Endothelial cell of umbilical vein (primary cell): Measurements from ENCODE around the gene SPACA9. TPM values are rescaled to one million over a fixed set of nuclear protein-coding genes. Genes with fewer than 3 reads are reported as not detected.
A peak's percentile ranks its signal among the peaks of the same experiment; 100 is the strongest.

Experiments used
- Bru-seq: library from RNA; stranded (reverse); fragments of 400-500 nt; gene quantifications from one replicate; lab custom pipeline; 2021; lab: Mats Ljungman, UMichigan
- BruChase-seq, 2 experiments: library from RNA; stranded (reverse); fragments of 400-500 nt; gene quantifications; one replicate each; lab custom pipeline; 2021; lab: Mats Ljungman, UMichigan
- BruUV-seq: library from RNA; stranded (reverse); fragments of 400-500 nt; replicated peaks from 2 replicates; lab custom pipeline; 2021; lab: Mats Ljungman, UMichigan
- CTCF ChIA-PET: fragments of 300-600, 350-600 bp; sonication (Branson Sonifier 250); formaldehyde crosslinking; loops from one replicate; lab custom pipeline; 2021; ENCODE audit warnings: antibody characterized with exemption, inconsistent platforms; lab: Charles Lee
- POLR2A ChIA-PET: fragments of 300-600, 350-600 bp; sonication (Branson Sonifier 250); formaldehyde crosslinking; loops from one replicate; lab custom pipeline; 2021; ENCODE audit warnings: antibody characterized with exemption, inconsistent platforms; lab: Charles Lee
- DNase-seq: peaks from one replicate; pipeline ENCODE4 v3.0.0-alpha.2; 2011; ENCODE audit warnings: low read depth, low spot score
- FAIRE-seq: peaks from 2 replicates; lab custom pipeline; 2011; peaks lifted over from hg19 to GRCh38; lab: Jason Lieb, UNC
- H2AFZ ChIP-seq: 2 replicates; pipeline ENCODE4 v1.6.0; 2012; ENCODE audit warnings: low read depth, low read length, control low read depth, inconsistent platforms
- H3K27ac ChIP-seq: 2 replicates; pipeline ENCODE4 v1.5.1; 2011; ENCODE audit warnings: low read depth, mild to moderate bottlenecking, control low read depth, low read length, moderate library complexity; ENCODE audit not compliant: insufficient read depth
- H3K27me3 ChIP-seq, 2 experiments: 2 replicates each; pipeline versions ENCODE4 v1.6.0 to v1.6.1; 2011; ENCODE audit warnings: low read length in 2 of 2, mixed read lengths in 1 of 2; ENCODE audit not compliant: control insufficient read depth in 2 of 2, insufficient read depth in 2 of 2
- H3K36me3 ChIP-seq, 2 experiments: 2 replicates in 1 of 2; 3 replicates in 1 of 2; pipeline ENCODE4 v1.5.1; 2011; ENCODE audit warnings: low read length in 2 of 2, mild to moderate bottlenecking in 1 of 2, moderate library complexity in 1 of 2; ENCODE audit not compliant: control insufficient read depth in 2 of 2, insufficient read depth in 2 of 2; ENCODE audit errors: extremely low read depth in 1 of 2
- H3K4me1 ChIP-seq: 3 replicates; pipeline ENCODE4 v1.5.1; 2011; ENCODE audit warnings: mild to moderate bottlenecking, low read length; ENCODE audit not compliant: control insufficient read depth, insufficient read depth; ENCODE audit errors: extremely low read depth
- H3K4me2 ChIP-seq: 2 replicates; pipeline ENCODE4 v1.6.1; 2011; ENCODE audit warnings: low read length, control low read depth, mixed read lengths; ENCODE audit not compliant: insufficient read depth
- H3K4me3 ChIP-seq, 3 experiments: fragments of 200-600 bp in 1 of 3; sonication (generic), shearing (Covaris generic) in 1 of 3; replicated peaks in 1 of 3; 2 replicates each; pipeline ENCODE4 v1.5.1; 2011 to 2016; ENCODE audit warnings: control low read depth in 3 of 3, low read length in 3 of 3, mild to moderate bottlenecking in 2 of 3, inconsistent platforms in 1 of 3, low read depth in 1 of 3, moderate library complexity in 1 of 3; ENCODE audit not compliant: insufficient read depth in 1 of 3
- H3K79me2 ChIP-seq: 2 replicates; pipeline ENCODE4 v1.6.0; 2012; ENCODE audit warnings: low read length, inconsistent platforms; ENCODE audit not compliant: control insufficient read depth, insufficient read depth
- H3K9ac ChIP-seq: replicated peaks from 2 replicates; pipeline ENCODE3; 2011; ENCODE audit warnings: low read length, control low read depth; ENCODE audit not compliant: insufficient read depth; ENCODE audit errors: extremely low read depth
- H3K9me1 ChIP-seq: replicated peaks from 3 replicates; pipeline ENCODE4 v1.6.0; 2011; ENCODE audit warnings: mild to moderate bottlenecking, low read length; ENCODE audit not compliant: control insufficient read depth, insufficient read depth; ENCODE audit errors: extremely low read depth
- H3K9me3 ChIP-seq: replicated peaks from 2 replicates; pipeline ENCODE4 v1.5.1; 2012; ENCODE audit warnings: low read length, inconsistent platforms; ENCODE audit not compliant: control insufficient read depth, insufficient read depth
- H4K20me1 ChIP-seq: replicated peaks from 2 replicates; pipeline ENCODE3; 2011; ENCODE audit warnings: mild to moderate bottlenecking, low read length; ENCODE audit not compliant: control insufficient read depth, insufficient read depth; ENCODE audit errors: extremely low read depth
- CTCF ChIP-seq, 2 donors: IDR thresholded peaks; 1 replicate in 1 of 2; 2 replicates in 1 of 2; pipeline ENCODE4 v1.5.1; 2011; ENCODE audit warnings: low read length in 2 of 2, mild to moderate bottlenecking in 2 of 2, moderate library complexity in 2 of 2, control low read depth in 1 of 2, inconsistent platforms in 1 of 2, low read depth in 1 of 2; ENCODE audit not compliant: insufficient read depth in 1 of 2; ENCODE audit errors: extremely low read depth in 1 of 2
- EZH2 ChIP-seq: IDR thresholded peaks from 2 replicates; pipeline ENCODE4 v1.6.1; 2012; ENCODE audit warnings: borderline replicate concordance, low read depth, mild to moderate bottlenecking, moderate library complexity, low read length, inconsistent platforms; ENCODE audit not compliant: severe bottlenecking
- FOS ChIP-seq: IDR thresholded peaks from 2 replicates; pipeline ENCODE4 v1.6.1; 2011; ENCODE audit warnings: mild to moderate bottlenecking, low read length, moderate library complexity, borderline replicate concordance; ENCODE audit not compliant: insufficient read depth
- GATA2 ChIP-seq: IDR thresholded peaks from 2 replicates; pipeline ENCODE4 v1.7.0; 2011; ENCODE audit warnings: low read depth, mild to moderate bottlenecking, moderate library complexity, mixed read lengths, low read length; ENCODE audit not compliant: insufficient read length, insufficient read depth
- JUN ChIP-seq: IDR thresholded peaks from 2 replicates; pipeline ENCODE4 v1.6.1; 2011; ENCODE audit warnings: borderline replicate concordance, low read depth; ENCODE audit not compliant: insufficient read length, insufficient read depth
- MYC ChIP-seq: IDR thresholded peaks from one replicate; pipeline ENCODE4 v1.6.1; 2011; ENCODE audit warnings: mild to moderate bottlenecking, low read depth, low read length
- POLR2A ChIP-seq: IDR thresholded peaks from 2 replicates; pipeline ENCODE4 v1.6.1; 2012; ENCODE audit warnings: low read depth, mild to moderate bottlenecking, control low read depth, low read length
- POLR2AphosphoS5 ChIP-seq: IDR thresholded peaks from 2 replicates; pipeline ENCODE4 v1.6.1; 2012; ENCODE audit warnings: low read depth, mild to moderate bottlenecking, control low read depth, low read length, moderate library complexity; ENCODE audit not compliant: insufficient read depth
- dilution Hi-C: fragments of 300-500 bp; cut with MboI; formaldehyde crosslinking; loops from one replicate; pipeline ENCODE4 v1.15.0; 2019; ENCODE audit warnings: low sequenced_read_pairs; ENCODE audit not compliant: extremely low pct_ligation_motif_present
- intact Hi-C: fragments of 100-400 bp; cut with micrococcal nuclease; formaldehyde crosslinking; loops from one replicate; pipeline ENCODE4 v1.10.0; 2022
- long read RNA-seq: library from polyadenylated mRNA; stranded (forward); transcript quantifications from one replicate; pipeline ENCODE4 v2.0.0, GENCODE V29; 2021
- polyA minus RNA-seq, 3 experiments: library from RNA; depleted of rRNA, polyadenylated mRNA; stranded (reverse); fragments of >200 nt; gene quantifications; 1 replicate in 1 of 3; 2 replicates in 2 of 3; pipeline ENCODE4 v1.2.3, GENCODE V29; 2011
- polyA plus RNA-seq, 4 experiments: library from polyadenylated mRNA; depleted of rRNA in 3 of 4; stranded (reverse) in 3 of 4; unstranded in 1 of 4; fragments of >200 nt; gene quantifications; 2 replicates each; pipeline versions ENCODE4 v1.2.1 to v1.2.3, GENCODE V29; 2011 to 2012; ENCODE audit warnings: missing spikeins in 1 of 4
- total RNA-seq: library from RNA; stranded (reverse); gene quantifications from 2 replicates; pipeline ENCODE4 v1.2.3, GENCODE V29; 2021
- TF ChIP-seq, protein P1 (sequence below): IDR thresholded peaks from 2 replicates; pipeline ENCODE4 v1.6.1; 2011; ENCODE audit not compliant: insufficient read depth, insufficient read length

The SPACA9 gene
- total RNA-seq, result 3.6 and 4.7 TPM in 2 replicates
- polyA plus RNA-seq, result 2.6 and 3.3 TPM in 2 replicates
- polyA plus RNA-seq (2011; cell fraction: cytosol; rRNA removed), result 2.8 and 3.0 TPM in 2 replicates
- 1.3 and 1.9 TPM in 2 replicates for polyA plus RNA-seq (2011; cell fraction: nucleus; rRNA removed)
- polyA plus RNA-seq (2012), result 1.8 and 5.5 TPM in 2 replicates
- polyA minus RNA-seq, result 1.4 and 2.1 TPM in 2 replicates
- 4.5 TPM for polyA minus RNA-seq (2011; cell fraction: cytosol; rRNA and poly(A)+ RNA removed)
- 0.34 TPM in 1 of 2 replicates, not detected in the other for polyA minus RNA-seq (2011; cell fraction: nucleus; rRNA and poly(A)+ RNA removed)
- percentile 35 among the genes with signal in this experiment for Bru-seq, nascent RNA
- BruChase-seq, experiment 1, labeled RNA remaining after a 6-hour chase, result percentile 39 among the genes with signal in this experiment
- percentile 31 among the genes with signal in this experiment for BruChase-seq, experiment 2, labeled RNA remaining after a 2-hour chase
- long read RNA-seq, partial matches to known transcripts, result 15 of 20 reads
- long read RNA-seq, other reads (novel, unspliced or antisense), result 1 of 20 reads

DNA sequence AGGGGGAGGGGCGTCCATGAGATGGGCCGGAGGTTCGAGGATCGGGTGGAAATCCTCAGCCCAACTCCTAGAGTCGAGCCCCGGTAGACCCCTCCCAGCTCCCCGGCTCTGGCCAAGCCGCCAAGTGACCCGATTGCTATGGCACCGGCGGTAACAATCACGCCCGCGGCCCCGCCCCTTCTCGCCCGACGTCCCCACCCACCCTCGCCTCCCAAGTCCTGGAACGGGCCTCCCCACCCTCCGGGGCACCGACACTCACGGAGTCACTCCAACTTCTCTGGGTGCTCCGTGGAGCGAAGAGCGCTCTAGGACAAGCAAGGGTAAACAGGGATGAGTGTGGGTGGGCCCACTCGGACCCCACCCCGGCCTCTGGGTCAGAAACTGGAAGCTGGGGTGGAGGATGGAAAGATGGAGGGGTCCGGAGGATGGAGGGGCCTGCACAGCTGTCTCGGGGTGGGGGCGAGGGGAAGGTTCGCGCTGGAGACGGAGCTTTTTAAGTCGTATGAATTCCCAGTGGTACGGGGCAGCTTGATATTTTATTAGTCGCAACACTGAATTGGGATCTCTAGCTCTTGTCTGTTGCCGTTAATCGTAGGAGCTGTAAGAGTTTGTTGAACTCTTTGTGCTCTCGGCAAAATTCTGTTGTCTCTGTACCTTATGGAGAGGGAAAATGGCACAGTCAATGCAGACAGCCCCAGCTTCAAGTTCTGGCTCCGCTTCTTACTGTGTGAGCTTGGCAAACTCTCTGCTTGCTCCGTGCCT lies at the start of gene SPACA9:
Gene SPACA9, plus strand, starts transcription at position 204 of the 762 bp plus-strand sequence. CDS start 5,050 bp downstream, outside the sequence.
- no peak for TF ChIP-seq GATA2
- TF ChIP-seq CTCF (IDR thresholded peaks at IDR 0.05; ENCODE audit: extremely low read depth in 1 of 2, insufficient read depth in 1 of 2, low read depth in 1 of 2, low read length in 2 of 2), result no peak
- TF ChIP-seq POLR2A, result no peak
- no peak for TF ChIP-seq EZH2
- TF ChIP-seq JUN, result no peak
- no peak for TF ChIP-seq FOS
- no peak for TF ChIP-seq MYC
- TF ChIP-seq POLR2AphosphoS5, result no peak
- TF ChIP-seq, protein P1, sequence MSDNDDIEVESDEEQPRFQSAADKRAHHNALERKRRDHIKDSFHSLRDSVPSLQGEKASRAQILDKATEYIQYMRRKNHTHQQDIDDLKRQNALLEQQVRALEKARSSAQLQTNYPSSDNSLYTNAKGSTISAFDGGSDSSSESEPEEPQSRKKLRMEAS, result no peak
- ChIA-PET CTCF (interaction anchor here (2.3 kb wide), 1 partner anchor 23 kb away, joined by 12 read pairs; no protein-coding TSS in a partner anchor), POLR2A (no interaction called here)
- H3K36me3 ChIP-seq, result no peaks in the 10 kb centered on the region
- dilution Hi-C loops, result no loop called here
- peak within 1 kb of the TSS; percentile 87 for H3K4me2 ChIP-seq
- peak; percentile 46 for DNase-seq
- H3K4me1 ChIP-seq, result peaks cover 2% of the 10 kb centered on the region
- peak within 1 kb of the TSS; percentile 99 for H2AFZ ChIP-seq
- no peaks in the 10 kb centered on the region for H3K9me3 ChIP-seq
- H3K9me1 ChIP-seq, result no peaks in the 10 kb centered on the region
- BruUV-seq, result no TSS peak
- no peaks in the 10 kb centered on the region for H3K79me2 ChIP-seq
- peak within 1 kb of the TSS; percentile 92 for H3K9ac ChIP-seq
- no peaks in the 10 kb centered on the region for H4K20me1 ChIP-seq
- peaks cover 0 to 3% of the 10 kb centered on the region in 2 experiments for H3K27me3 ChIP-seq
- H3K27ac ChIP-seq, result peak within 1 kb of the TSS; percentile 74
- FAIRE-seq, result no peak
- intact Hi-C loops, result loop anchor here (2.0 kb wide), 1 partner anchor 66 kb away; the partner anchor contains the start of gene TSC1
- peak within 1 kb of the TSS; percentile 80 to 99 (median 96) for H3K4me3 ChIP-seq
